ENCODE measurements around the gene ADCY1. TPM values are rescaled to one million over a fixed set of nuclear protein-coding genes. Genes with fewer than 3 reads are reported as not detected.
"Not testable (repeated sequence)": the region's sequence is repeated elsewhere in the genome, so short reads cannot be mapped to it uniquely, and the experiment has no call there.

The ADCY1 gene
- total RNA-seq, 1 donor from 2014 or later: 6.6 TPM

GRCh38 chr7:45716380-45717203 lies 142.4 kb downstream of the ADCY1 start:
- H3K4me3 ChIP-seq (ENCODE audit: low read depth, low read length): no peak overlapping the region
- H3K36me3 ChIP-seq (ENCODE audit: control insufficient read depth, insufficient read depth, low read length): no peaks in the 10 kb centered on the region
- TF ChIP-seq, protein P1, sequence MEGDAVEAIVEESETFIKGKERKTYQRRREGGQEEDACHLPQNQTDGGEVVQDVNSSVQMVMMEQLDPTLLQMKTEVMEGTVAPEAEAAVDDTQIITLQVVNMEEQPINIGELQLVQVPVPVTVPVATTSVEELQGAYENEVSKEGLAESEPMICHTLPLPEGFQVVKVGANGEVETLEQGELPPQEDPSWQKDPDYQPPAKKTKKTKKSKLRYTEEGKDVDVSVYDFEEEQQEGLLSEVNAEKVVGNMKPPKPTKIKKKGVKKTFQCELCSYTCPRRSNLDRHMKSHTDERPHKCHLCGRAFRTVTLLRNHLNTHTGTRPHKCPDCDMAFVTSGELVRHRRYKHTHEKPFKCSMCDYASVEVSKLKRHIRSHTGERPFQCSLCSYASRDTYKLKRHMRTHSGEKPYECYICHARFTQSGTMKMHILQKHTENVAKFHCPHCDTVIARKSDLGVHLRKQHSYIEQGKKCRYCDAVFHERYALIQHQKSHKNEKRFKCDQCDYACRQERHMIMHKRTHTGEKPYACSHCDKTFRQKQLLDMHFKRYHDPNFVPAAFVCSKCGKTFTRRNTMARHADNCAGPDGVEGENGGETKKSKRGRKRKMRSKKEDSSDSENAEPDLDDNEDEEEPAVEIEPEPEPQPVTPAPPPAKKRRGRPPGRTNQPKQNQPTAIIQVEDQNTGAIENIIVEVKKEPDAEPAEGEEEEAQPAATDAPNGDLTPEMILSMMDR (IDR thresholded peaks at IDR 0.05; ENCODE audit: insufficient read depth, low read length, poor library complexity, severe bottlenecking): no peak
- no peak for DNase-seq (ENCODE audit: low read depth)
- no peaks in the 10 kb centered on the region for H3K27me3 ChIP-seq (ENCODE audit: control insufficient read depth, insufficient read depth, low read length)

DNA sequence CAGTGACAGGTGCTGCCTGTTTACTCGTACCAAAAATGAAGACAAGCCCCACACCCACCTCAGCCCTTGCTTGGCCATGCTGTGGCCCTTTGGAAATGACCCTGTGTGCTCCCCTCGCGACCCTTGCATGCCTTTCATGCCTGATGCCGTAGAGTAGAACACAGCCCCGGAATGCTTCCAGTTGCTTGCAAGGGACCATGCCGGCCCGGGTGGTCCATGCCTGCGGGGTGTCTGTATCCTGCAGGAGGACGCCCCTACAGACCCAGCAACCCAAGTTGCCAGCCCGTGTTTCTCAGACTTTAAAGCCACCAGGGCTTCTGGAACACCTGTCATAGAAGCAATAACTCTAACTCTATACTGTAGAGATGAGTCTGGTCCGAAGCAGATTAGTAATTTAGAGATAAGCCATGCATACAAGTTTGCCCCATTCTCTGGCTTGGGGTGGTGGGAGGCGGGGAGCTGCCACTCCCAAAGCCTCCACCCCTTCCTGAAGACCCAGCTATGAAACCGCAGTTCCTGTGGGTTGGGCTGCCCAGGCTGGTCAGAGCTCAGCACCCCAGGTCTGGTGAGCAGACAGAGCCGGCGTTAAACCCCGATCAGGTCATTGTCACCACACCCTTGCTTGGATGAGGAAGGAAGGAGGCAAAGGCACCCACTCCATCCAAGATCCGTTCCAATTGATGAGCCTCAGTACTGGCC lies 143.5 kb downstream of the ADCY1 start:
- Histone ChIP-seq H3K27me3 (ENCODE audit: control insufficient read depth, insufficient read depth, low read length) (no peaks in the 10 kb centered on the region), H3K4me3 (ENCODE audit: low read depth, low read length) (no peak overlapping the region), H3K36me3 (ENCODE audit: control insufficient read depth, insufficient read depth, low read length) (no peaks in the 10 kb centered on the region)
- TF ChIP-seq, protein P1 (IDR thresholded peaks at IDR 0.05; ENCODE audit: insufficient read depth, low read length, poor library complexity, severe bottlenecking): no peak
- no peak for DNase-seq (ENCODE audit: low read depth)

- no peaks in the 10 kb centered on the region for H3K27me3 ChIP-seq (ENCODE audit: control insufficient read depth, insufficient read depth, low read length)
- TF ChIP-seq, protein P1 (IDR thresholded peaks at IDR 0.05; ENCODE audit: insufficient read depth, low read length, poor library complexity, severe bottlenecking): no peak
- H3K4me3 ChIP-seq (ENCODE audit: low read depth, low read length): no peak overlapping the region
- DNase-seq (ENCODE audit: low read depth): no peak
- no peaks in the 10 kb centered on the region for H3K36me3 ChIP-seq (ENCODE audit: control insufficient read depth, insufficient read depth, low read length)
These were observed 144.5 kb downstream of the ADCY1 start for GRCh38 chr7:45718464-45719330.

- Histone ChIP-seq H3K36me3 (ENCODE audit: control insufficient read depth, insufficient read depth, low read length) (no peaks in the 10 kb centered on the region), H3K4me3 (ENCODE audit: low read depth, low read length) (no peak overlapping the region), H3K27me3 (ENCODE audit: control insufficient read depth, insufficient read depth, low read length) (no peaks in the 10 kb centered on the region)
- TF ChIP-seq, protein P1 (IDR thresholded peaks at IDR 0.05; ENCODE audit: insufficient read depth, low read length, poor library complexity, severe bottlenecking): no peak
- DNase-seq (ENCODE audit: low read depth): no peak
These were observed 146.8 kb downstream of the ADCY1 start for GRCh38 chr7:45720989-45721388.

GRCh38 chr7:45721686-45722598 lies 147.8 kb downstream of the ADCY1 start:
- no peak for DNase-seq (ENCODE audit: low read depth)
- TF ChIP-seq, protein P1 (IDR thresholded peaks at IDR 0.05; ENCODE audit: insufficient read depth, low read length, poor library complexity, severe bottlenecking): no peak
- no peaks in the 10 kb centered on the region for H3K27me3 ChIP-seq (ENCODE audit: control insufficient read depth, insufficient read depth, low read length)
- H3K36me3 ChIP-seq (ENCODE audit: control insufficient read depth, insufficient read depth, low read length): no peaks in the 10 kb centered on the region
- H3K4me3 ChIP-seq (ENCODE audit: low read depth, low read length): no peak overlapping the region

DNA sequence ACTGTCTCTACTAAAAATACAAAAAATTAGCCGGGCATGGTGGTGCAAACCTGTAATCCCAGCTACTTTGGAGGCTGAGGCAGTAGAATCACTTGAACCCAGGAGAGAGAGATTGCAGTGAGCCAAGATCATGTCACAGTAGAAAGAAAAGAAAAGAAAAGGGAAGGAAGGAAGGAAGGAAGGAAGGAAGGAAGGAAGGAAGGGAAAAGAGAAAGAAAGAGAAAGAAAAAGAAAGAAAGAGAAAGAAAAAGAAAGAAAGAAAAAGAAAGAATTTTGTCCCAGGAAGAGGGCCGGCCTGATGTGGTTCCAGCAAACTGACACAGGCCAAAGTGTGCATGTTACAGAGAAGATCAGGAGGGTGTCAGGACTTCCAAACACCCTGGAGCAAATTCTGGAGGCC lies 151.1 kb downstream of the ADCY1 start:
- H3K27me3 ChIP-seq (ENCODE audit: control insufficient read depth, insufficient read depth, low read length); DNase-seq (ENCODE audit: low read depth); H3K36me3 ChIP-seq (ENCODE audit: control insufficient read depth, insufficient read depth, low read length); H3K4me3 ChIP-seq (ENCODE audit: low read depth, low read length): not testable (repeated sequence)
